PC-3 (cell line): Measurements from ENCODE around the gene PCDH9. TPM values are rescaled to one million over a fixed set of nuclear protein-coding genes. Genes with fewer than 3 reads are reported as not detected.

Source experiments
- ATAC-seq: fragments of 200-7000 bp; cut with Tn5 transposase; 2 replicates; pipeline ENCODE4 v1.9.1; 2020; ENCODE audit warnings: mild to moderate bottlenecking, moderate library complexity
- BruUV-seq: library from RNA; stranded (reverse); fragments of 400-500 nt; replicated peaks from 2 replicates; lab custom pipeline; 2021; lab: Mats Ljungman, UMichigan
- CTCF ChIA-PET: fragments of 300-600 bp; sonication (Branson Sonifier 250); formaldehyde crosslinking; loops from one replicate; lab custom pipeline; 2022; ENCODE audit warnings: antibody characterized with exemption; lab: Charles Lee
- POLR2A ChIA-PET: fragments of 300-600 bp; sonication (Branson Sonifier 250); formaldehyde crosslinking; loops from one replicate; lab custom pipeline; 2022; ENCODE audit warnings: antibody characterized with exemption; ENCODE audit not compliant: unreplicated experiment; lab: Charles Lee
- DNase-seq: peaks from one replicate; pipeline ENCODE4 v3.0.0-alpha.2; 2015
- H2AFZ ChIP-seq: fragments of 300-600 bp; sonication (generic); 2 replicates; pipeline ENCODE4 v1.6.0; 2016; ENCODE audit warnings: antibody characterized with exemption, low read length
- H3F3A ChIP-seq: fragments of 300-600 bp; sonication (generic); one replicate; pipeline ENCODE4 v1.6.0; 2017; ENCODE audit warnings: antibody characterized with exemption, low read length, control low read depth, mild to moderate bottlenecking; ENCODE audit not compliant: unreplicated experiment
- H3K27ac ChIP-seq: fragments of 300-600 bp; sonication (generic); 2 replicates; pipeline ENCODE4 v1.5.1; 2016; ENCODE audit warnings: mild to moderate bottlenecking, low read length
- H3K27me3 ChIP-seq: fragments of 300-600 bp; sonication (generic); 2 replicates; pipeline ENCODE4 v1.6.1; 2016; ENCODE audit warnings: low read length, mixed read lengths
- H3K36me3 ChIP-seq: fragments of 300-600 bp; sonication (generic); 2 replicates; pipeline ENCODE4 v1.6.1; 2016; ENCODE audit warnings: low read depth, mixed run types, low read length, mixed read lengths
- H3K4me1 ChIP-seq: fragments of 300-600 bp; sonication (generic); 2 replicates; pipeline ENCODE4 v1.5.1; 2016; ENCODE audit warnings: low read length; ENCODE audit not compliant: insufficient read depth
- H3K4me2 ChIP-seq: fragments of 300-600 bp; sonication (generic); 2 replicates; pipeline ENCODE4 v1.6.0; 2016; ENCODE audit warnings: low read length
- H3K4me3 ChIP-seq: fragments of 300-600 bp; sonication (generic); 2 replicates; pipeline ENCODE4 v1.5.1; 2016; ENCODE audit warnings: mild to moderate bottlenecking, low read length, mixed read lengths
- H3K79me2 ChIP-seq: fragments of 300-600 bp; sonication (generic); 2 replicates; pipeline ENCODE4 v1.6.1; 2017; ENCODE audit warnings: low read length, mixed read lengths
- H3K9ac ChIP-seq: fragments of 300-600 bp; sonication (generic); 2 replicates; pipeline ENCODE4 v1.6.0; 2016; ENCODE audit warnings: mild to moderate bottlenecking, low read length
- H3K9me2 ChIP-seq: fragments of 300-600 bp; sonication (generic); replicated peaks from 2 replicates; pipeline ENCODE4 v1.6.1; 2016; ENCODE audit warnings: mixed run types, low read length, mixed read lengths
- H3K9me3 ChIP-seq: fragments of 300-600 bp; sonication (generic); 2 replicates; pipeline ENCODE4 v1.6.1; 2016; ENCODE audit warnings: low read length, mixed read lengths
- H4K20me1 ChIP-seq: fragments of 300-600 bp; sonication (generic); 2 replicates; pipeline ENCODE4 v1.6.1; 2016; ENCODE audit warnings: low read length, mixed read lengths
- EZH2 ChIP-seq: fragments of 300-600 bp; sonication (generic); IDR thresholded peaks from one replicate; pipeline ENCODE4 v1.6.1; 2017; ENCODE audit warnings: antibody characterized with exemption, mild to moderate bottlenecking, low read length; ENCODE audit not compliant: unreplicated experiment
- EZH2phosphoT487 ChIP-seq: fragments of 300-600 bp; sonication (generic); IDR thresholded peaks from 2 replicates; pipeline ENCODE4 v1.6.1; 2018; ENCODE audit warnings: mild to moderate bottlenecking, antibody characterized with exemption, low read length, borderline replicate concordance
- intact Hi-C: fragments of 100-400 bp; cut with micrococcal nuclease; formaldehyde crosslinking; loops from 2 replicates; pipeline ENCODE4 v1.9.0; 2023
- total RNA-seq: library from RNA; depleted of rRNA; stranded (reverse); fragments of >200 nt; gene quantifications from 2 replicates; pipeline ENCODE4 v1.2.3, GENCODE V29; 2014
- TF ChIP-seq, protein P1 (sequence below): fragments of 300-600 bp; sonication (generic); conservative IDR thresholded peaks from 2 replicates; pipeline ENCODE4 v1.5.1; 2017; ENCODE audit warnings: antibody characterized with exemption, low read depth, mild to moderate bottlenecking, low read length

PCDH9 gene
- total RNA-seq, 1 experiment from 2014 or later: 0.98 TPM

DNA sequence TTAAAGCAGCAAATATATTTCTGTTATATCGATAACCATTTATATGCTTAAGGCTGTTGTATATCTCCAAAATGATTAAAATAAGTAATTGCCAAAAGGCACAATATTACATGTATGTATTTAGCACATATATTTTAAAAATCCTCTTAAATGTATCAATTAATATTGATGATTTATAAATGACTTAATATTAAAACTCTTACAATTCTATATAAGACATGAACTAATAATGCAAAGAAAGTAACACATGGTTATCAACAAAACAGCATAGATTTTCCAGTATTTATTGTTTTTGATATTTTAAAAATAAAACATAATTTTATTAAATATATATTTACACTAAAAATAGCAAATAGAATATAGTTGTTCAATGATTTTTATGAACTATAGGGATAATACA is 32.4 kb downstream of the PCDH9 start:
- Histone ChIP-seq H3K36me3 (no peaks in the 10 kb centered on the region), H2AFZ (no peak overlapping the region), H3K27ac (no peak overlapping the region), H3K9me2 (no peaks in the 10 kb centered on the region), H3K27me3 (no peaks in the 10 kb centered on the region), H4K20me1 (no peaks in the 10 kb centered on the region), H3K4me3 (no peak overlapping the region), H3K4me1 (no peaks in the 10 kb centered on the region), H3F3A (no peaks in the 10 kb centered on the region), H3K9ac (no peak overlapping the region), H3K79me2 (no peaks in the 10 kb centered on the region), H3K9me3 (no peaks in the 10 kb centered on the region), H3K4me2 (no peak overlapping the region)
- BruUV-seq: no TSS peak
- DNase-seq: no peak
- ATAC-seq: no peak
- TF ChIP-seq EZH2phosphoT487: no peak
- TF ChIP-seq EZH2: no peak
- ChIA-PET POLR2A (no interaction called here), CTCF (no interaction called here)
- intact Hi-C loops: no loop called here

DNA sequence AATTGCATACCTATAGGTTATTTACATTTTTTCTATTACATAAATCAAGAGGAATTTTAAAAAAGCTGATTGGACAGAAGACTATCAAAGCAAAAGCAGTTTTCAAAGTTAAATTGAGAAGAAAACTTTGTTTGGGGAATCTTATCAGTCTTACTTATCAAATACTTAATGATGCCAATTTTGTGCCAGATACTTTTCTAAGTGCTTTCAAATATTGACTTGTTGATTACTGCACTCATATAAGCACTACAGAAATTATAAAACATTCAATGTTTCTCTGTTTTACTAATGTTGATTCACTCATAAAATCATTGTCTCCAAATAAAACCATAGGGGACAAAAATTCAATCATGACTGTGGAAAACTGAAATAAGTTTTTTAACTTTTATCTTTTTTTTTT is 36.2 kb downstream of the PCDH9 start:
- BruUV-seq: no TSS peak
- Histone ChIP-seq H3K9ac (no peak overlapping the region), H3K9me2 (no peaks in the 10 kb centered on the region), H3K4me1 (no peaks in the 10 kb centered on the region), H3K9me3 (no peaks in the 10 kb centered on the region), H3K4me3 (no peak overlapping the region), H4K20me1 (no peaks in the 10 kb centered on the region), H3K79me2 (no peaks in the 10 kb centered on the region), H2AFZ (no peak overlapping the region), H3K36me3 (no peaks in the 10 kb centered on the region), H3K27me3 (no peaks in the 10 kb centered on the region), H3K4me2 (no peak overlapping the region), H3F3A (no peaks in the 10 kb centered on the region), H3K27ac (no peak overlapping the region)
- POLR2A ChIA-PET: no interaction called here
- intact Hi-C loops: no loop called here
- no peak for ATAC-seq
- TF ChIP-seq EZH2 (no peak), EZH2phosphoT487 (no peak)
- TF ChIP-seq, protein P1, sequence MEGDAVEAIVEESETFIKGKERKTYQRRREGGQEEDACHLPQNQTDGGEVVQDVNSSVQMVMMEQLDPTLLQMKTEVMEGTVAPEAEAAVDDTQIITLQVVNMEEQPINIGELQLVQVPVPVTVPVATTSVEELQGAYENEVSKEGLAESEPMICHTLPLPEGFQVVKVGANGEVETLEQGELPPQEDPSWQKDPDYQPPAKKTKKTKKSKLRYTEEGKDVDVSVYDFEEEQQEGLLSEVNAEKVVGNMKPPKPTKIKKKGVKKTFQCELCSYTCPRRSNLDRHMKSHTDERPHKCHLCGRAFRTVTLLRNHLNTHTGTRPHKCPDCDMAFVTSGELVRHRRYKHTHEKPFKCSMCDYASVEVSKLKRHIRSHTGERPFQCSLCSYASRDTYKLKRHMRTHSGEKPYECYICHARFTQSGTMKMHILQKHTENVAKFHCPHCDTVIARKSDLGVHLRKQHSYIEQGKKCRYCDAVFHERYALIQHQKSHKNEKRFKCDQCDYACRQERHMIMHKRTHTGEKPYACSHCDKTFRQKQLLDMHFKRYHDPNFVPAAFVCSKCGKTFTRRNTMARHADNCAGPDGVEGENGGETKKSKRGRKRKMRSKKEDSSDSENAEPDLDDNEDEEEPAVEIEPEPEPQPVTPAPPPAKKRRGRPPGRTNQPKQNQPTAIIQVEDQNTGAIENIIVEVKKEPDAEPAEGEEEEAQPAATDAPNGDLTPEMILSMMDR: no peak
- no peak for DNase-seq
- CTCF ChIA-PET: no interaction called here

DNA sequence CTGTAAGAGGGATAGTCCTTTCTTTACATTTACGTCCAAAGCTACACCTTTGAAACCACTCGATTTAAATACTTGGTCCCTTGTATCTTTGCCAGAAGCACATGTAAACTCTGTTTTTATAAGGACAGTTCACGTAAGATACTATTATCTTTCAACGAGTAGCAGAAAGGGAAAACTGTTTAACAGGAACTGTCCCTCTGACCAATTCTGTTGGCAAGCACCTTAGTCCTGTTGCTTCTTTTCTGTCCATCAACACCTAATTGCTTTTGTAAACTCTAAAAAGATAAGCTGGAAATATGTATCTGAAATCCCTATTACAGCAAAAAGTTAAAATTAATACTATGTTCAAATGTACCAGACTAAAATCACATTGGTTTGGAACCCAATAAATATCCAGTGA is 37.4 kb downstream of the PCDH9 start:
- POLR2A ChIA-PET: no interaction called here
- CTCF ChIA-PET: no interaction called here
- no peak overlapping the region for H3K9ac ChIP-seq

More for the DNA sequence above, 37.4 kb downstream of the PCDH9 start:
- H3K27me3 ChIP-seq: no peaks in the 10 kb centered on the region
- no TSS peak for BruUV-seq
- TF ChIP-seq EZH2phosphoT487 (no peak), EZH2 (no peak)
- TF ChIP-seq, protein P1: no peak
- H3K27ac ChIP-seq: no peak overlapping the region
- no peaks in the 10 kb centered on the region for H4K20me1 ChIP-seq
- intact Hi-C loops: no loop called here
- no peak for DNase-seq
- no peak overlapping the region for H3K4me2 ChIP-seq
- H3F3A ChIP-seq: no peaks in the 10 kb centered on the region
- H3K4me3 ChIP-seq: no peak overlapping the region
- H3K79me2 ChIP-seq: no peaks in the 10 kb centered on the region
- H2AFZ ChIP-seq: no peak overlapping the region
- no peaks in the 10 kb centered on the region for H3K9me3 ChIP-seq
- ATAC-seq: no peak
- H3K36me3 ChIP-seq: no peaks in the 10 kb centered on the region
- H3K4me1 ChIP-seq: no peaks in the 10 kb centered on the region
- H3K9me2 ChIP-seq: no peaks in the 10 kb centered on the region
